ENCODE results near the gene TPD52L1.

The TPD52L1 gene

DNA sequence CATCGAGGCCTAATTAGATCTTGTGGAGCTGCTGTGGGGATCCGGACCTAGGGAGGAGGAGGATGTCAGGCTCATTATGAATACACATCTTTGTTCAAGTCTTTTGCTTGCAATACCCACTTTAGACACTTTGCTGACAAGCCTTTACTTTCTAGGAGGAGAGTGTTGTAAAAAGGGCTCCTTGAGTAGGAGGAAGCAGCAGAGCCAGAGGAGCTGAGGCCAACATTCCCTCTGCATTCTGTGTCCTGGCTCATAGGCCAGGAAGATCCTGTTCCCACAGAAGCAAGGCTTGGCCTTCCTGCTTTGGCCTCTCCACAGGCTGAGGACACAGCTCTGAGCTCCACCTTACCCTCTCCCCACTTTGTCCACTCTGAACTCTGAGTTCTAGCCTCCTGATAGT lies 67.1 kb downstream of the TPD52L1 start:
- ATAC-seq = no peak; the same call in 2 of the 3 replicates

GRCh38 chr6:125222531-125223455 lies 69.2 kb downstream of the TPD52L1 start:
- no peak for ATAC-seq
- no peak for TF ChIP-seq SNAI2 (CRISPR knock-in tag; IDR thresholded peaks at IDR 0.05)
- TF ChIP-seq RARB (CRISPR knock-in tag; IDR thresholded peaks at IDR 0.05) = no peak
- TF ChIP-seq ARNTL (CRISPR knock-in tag; IDR thresholded peaks at IDR 0.05; ENCODE audit: borderline replicate concordance, low read depth) = no peak
- TF ChIP-seq ESRRG (CRISPR knock-in tag; IDR thresholded peaks at IDR 0.05) = no peak
- TF ChIP-seq CREB5 (CRISPR knock-in tag; IDR thresholded peaks at IDR 0.05; ENCODE audit: low read depth) = no peak
- no peak for TF ChIP-seq ZNF565 (CRISPR knock-in tag; conservative IDR thresholded peaks at IDR 0.05; ENCODE audit: low read depth)
- TF ChIP-seq ZNF70 (CRISPR knock-in tag; IDR thresholded peaks at IDR 0.05) = no peak
- TF ChIP-seq, protein P1, sequence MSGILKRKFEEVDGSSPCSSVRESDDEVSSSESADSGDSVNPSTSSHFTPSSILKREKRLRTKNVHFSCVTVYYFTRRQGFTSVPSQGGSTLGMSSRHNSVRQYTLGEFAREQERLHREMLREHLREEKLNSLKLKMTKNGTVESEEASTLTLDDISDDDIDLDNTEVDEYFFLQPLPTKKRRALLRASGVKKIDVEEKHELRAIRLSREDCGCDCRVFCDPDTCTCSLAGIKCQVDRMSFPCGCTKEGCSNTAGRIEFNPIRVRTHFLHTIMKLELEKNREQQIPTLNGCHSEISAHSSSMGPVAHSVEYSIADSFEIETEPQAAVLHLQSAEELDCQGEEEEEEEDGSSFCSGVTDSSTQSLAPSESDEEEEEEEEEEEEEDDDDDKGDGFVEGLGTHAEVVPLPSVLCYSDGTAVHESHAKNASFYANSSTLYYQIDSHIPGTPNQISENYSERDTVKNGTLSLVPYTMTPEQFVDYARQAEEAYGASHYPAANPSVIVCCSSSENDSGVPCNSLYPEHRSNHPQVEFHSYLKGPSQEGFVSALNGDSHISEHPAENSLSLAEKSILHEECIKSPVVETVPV (CRISPR knock-in tag; IDR thresholded peaks at IDR 0.05) = no peak
- no peak for TF ChIP-seq ISL1 (CRISPR knock-in tag; IDR thresholded peaks at IDR 0.05)
- no peak for TF ChIP-seq GLIS3 (CRISPR knock-in tag; IDR thresholded peaks at IDR 0.05)
- no peak for TF ChIP-seq TSHZ2 (CRISPR knock-in tag; IDR thresholded peaks at IDR 0.05)
- TF ChIP-seq ZFP30 (CRISPR knock-in tag; IDR thresholded peaks at IDR 0.05) = no peak
- TF ChIP-seq, protein P2, sequence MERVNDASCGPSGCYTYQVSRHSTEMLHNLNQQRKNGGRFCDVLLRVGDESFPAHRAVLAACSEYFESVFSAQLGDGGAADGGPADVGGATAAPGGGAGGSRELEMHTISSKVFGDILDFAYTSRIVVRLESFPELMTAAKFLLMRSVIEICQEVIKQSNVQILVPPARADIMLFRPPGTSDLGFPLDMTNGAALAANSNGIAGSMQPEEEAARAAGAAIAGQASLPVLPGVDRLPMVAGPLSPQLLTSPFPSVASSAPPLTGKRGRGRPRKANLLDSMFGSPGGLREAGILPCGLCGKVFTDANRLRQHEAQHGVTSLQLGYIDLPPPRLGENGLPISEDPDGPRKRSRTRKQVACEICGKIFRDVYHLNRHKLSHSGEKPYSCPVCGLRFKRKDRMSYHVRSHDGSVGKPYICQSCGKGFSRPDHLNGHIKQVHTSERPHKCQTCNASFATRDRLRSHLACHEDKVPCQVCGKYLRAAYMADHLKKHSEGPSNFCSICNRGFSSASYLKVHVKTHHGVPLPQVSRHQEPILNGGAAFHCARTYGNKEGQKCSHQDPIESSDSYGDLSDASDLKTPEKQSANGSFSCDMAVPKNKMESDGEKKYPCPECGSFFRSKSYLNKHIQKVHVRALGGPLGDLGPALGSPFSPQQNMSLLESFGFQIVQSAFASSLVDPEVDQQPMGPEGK (CRISPR knock-in tag; IDR thresholded peaks at IDR 0.05; ENCODE audit: borderline replicate concordance) = no peak

More for the DNA sequence above, 67.1 kb downstream of the TPD52L1 start:
- TF ChIP-seq, protein P1 (CRISPR knock-in tag; IDR thresholded peaks at IDR 0.05) = no peak
- no peak for TF ChIP-seq PPARA (CRISPR knock-in tag; IDR thresholded peaks at IDR 0.05; ENCODE audit: borderline replicate concordance)
- TF ChIP-seq RARB (CRISPR knock-in tag; IDR thresholded peaks at IDR 0.05) = no peak
- no peak for TF ChIP-seq ZC3H10 (CRISPR knock-in tag; IDR thresholded peaks at IDR 0.05)
- TF ChIP-seq ISL1 (CRISPR knock-in tag; IDR thresholded peaks at IDR 0.05) = no peak
- TF ChIP-seq CSDC2 (CRISPR knock-in tag; IDR thresholded peaks at IDR 0.05) = no peak
- TF ChIP-seq, protein P2 (CRISPR knock-in tag; IDR thresholded peaks at IDR 0.05; ENCODE audit: borderline replicate concordance) = no peak
- TF ChIP-seq ESRRG (CRISPR knock-in tag; IDR thresholded peaks at IDR 0.05) = no peak
- no peak for TF ChIP-seq BACH2 (CRISPR knock-in tag; IDR thresholded peaks at IDR 0.05; ENCODE audit: borderline replicate concordance)
- no peak for TF ChIP-seq GLIS3 (CRISPR knock-in tag; IDR thresholded peaks at IDR 0.05)
- no peak for TF ChIP-seq SNAI2 (CRISPR knock-in tag; IDR thresholded peaks at IDR 0.05)
- no peak for TF ChIP-seq TOX (CRISPR knock-in tag; IDR thresholded peaks at IDR 0.05; ENCODE audit: borderline replicate concordance)
- no peak for TF ChIP-seq OSR1 (CRISPR knock-in tag; IDR thresholded peaks at IDR 0.05)
- no peak for TF ChIP-seq ZNF70 (CRISPR knock-in tag; IDR thresholded peaks at IDR 0.05)
- TF ChIP-seq, protein P3, sequence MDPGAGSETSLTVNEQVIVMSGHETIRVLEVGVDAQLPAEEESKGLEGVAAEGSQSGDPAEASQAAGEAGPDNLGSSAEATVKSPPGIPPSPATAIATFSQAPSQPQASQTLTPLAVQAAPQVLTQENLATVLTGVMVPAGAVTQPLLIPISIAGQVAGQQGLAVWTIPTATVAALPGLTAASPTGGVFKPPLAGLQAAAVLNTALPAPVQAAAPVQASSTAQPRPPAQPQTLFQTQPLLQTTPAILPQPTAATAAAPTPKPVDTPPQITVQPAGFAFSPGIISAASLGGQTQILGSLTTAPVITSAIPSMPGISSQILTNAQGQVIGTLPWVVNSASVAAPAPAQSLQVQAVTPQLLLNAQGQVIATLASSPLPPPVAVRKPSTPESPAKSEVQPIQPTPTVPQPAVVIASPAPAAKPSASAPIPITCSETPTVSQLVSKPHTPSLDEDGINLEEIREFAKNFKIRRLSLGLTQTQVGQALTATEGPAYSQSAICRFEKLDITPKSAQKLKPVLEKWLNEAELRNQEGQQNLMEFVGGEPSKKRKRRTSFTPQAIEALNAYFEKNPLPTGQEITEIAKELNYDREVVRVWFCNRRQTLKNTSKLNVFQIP (CRISPR knock-in tag; IDR thresholded peaks at IDR 0.05; ENCODE audit: borderline replicate concordance, low read depth) = no peak
- no peak for TF ChIP-seq ZNF565 (CRISPR knock-in tag; conservative IDR thresholded peaks at IDR 0.05; ENCODE audit: low read depth)
- TF ChIP-seq ARNTL (CRISPR knock-in tag; IDR thresholded peaks at IDR 0.05; ENCODE audit: borderline replicate concordance, low read depth) = no peak
- no peak for TF ChIP-seq CREB5 (CRISPR knock-in tag; IDR thresholded peaks at IDR 0.05; ENCODE audit: low read depth)

All from SK-N-SH treated with all-trans-retinoic acid at 6 μM for 48 hours (cell line).